AG04450 (cell line): ENCODE data around the gene IGFLR1. TPM values are rescaled to one million over a fixed set of nuclear protein-coding genes. Genes with fewer than 3 reads are reported as not detected.

ENCODE experiments used
- CTCF ChIA-PET: fragments of 300-600, 350-600 bp; formaldehyde crosslinking; extraction: SDS; loops from one replicate; lab custom pipeline; 2022; ENCODE audit warnings: antibody characterized with exemption, inconsistent platforms; lab: Charles Lee
- POLR2A ChIA-PET: fragments of 350-600 bp; formaldehyde crosslinking; extraction: SDS; loops from one replicate; lab custom pipeline; 2021; ENCODE audit warnings: antibody characterized with exemption, inconsistent platforms; lab: Yijun Ruan, JAX
- DNase-seq: peaks from one replicate; pipeline ENCODE4 v3.0.0-alpha.2; 2011; ENCODE audit warnings: low read depth, low spot score
- H3K27ac ChIP-seq: one replicate; pipeline ENCODE4 v1.5.1; 2012; ENCODE audit warnings: low read depth, low read length, control low read depth
- H3K27me3 ChIP-seq: one replicate; pipeline ENCODE4 v1.6.0; 2012; ENCODE audit warnings: low read length; ENCODE audit not compliant: control insufficient read depth, insufficient read depth
- H3K4me3 ChIP-seq: 2 replicates; pipeline ENCODE4 v1.5.1; 2011; ENCODE audit warnings: mild to moderate bottlenecking, low read depth, low read length, control low read depth
- H3K9me3 ChIP-seq: 2 replicates; pipeline ENCODE4 v1.5.1; 2012; ENCODE audit warnings: low read length; ENCODE audit not compliant: control insufficient read depth, insufficient read depth
- CTCF ChIP-seq: IDR thresholded peaks from 2 replicates; pipeline ENCODE4 v1.5.1; 2011; ENCODE audit warnings: low read depth, low read length, control low read depth, inconsistent platforms
- polyA plus RNA-seq: library from polyadenylated mRNA; depleted of rRNA; stranded (reverse); fragments of >200 nt; gene quantifications from 2 replicates; pipeline ENCODE4 v1.2.3, GENCODE V29; 2011

Gene IGFLR1
- polyA plus RNA-seq, 1 experiment = 1.3 TPM

DNA sequence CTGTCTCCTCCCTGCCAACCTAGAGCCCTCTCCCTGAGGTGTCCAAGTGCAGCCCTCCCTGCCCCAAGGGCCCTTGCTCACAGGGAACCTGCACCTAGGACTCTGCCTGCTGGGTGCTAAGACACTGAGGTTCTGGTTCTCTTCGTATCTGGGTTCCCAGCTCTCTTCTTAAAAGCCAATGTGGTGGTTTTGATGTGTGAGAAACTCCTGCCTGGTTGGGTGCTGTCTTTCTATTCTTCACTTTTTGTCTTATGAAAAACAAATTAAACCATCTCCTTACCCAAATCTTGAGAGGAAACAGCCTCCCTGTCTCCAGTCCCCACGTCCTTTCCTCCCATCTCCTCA lies 28.8 kb downstream of the IGFLR1 start:
- TF ChIP-seq CTCF = no peak
- Histone ChIP-seq H3K27me3 (peaks cover 2% of the 10 kb centered on the region), H3K27ac (no peak overlapping the region), H3K9me3 (no peaks in the 10 kb centered on the region; the same call in 1 of the 2 replicates), H3K4me3 (no peak overlapping the region)
- POLR2A ChIA-PET = no interaction called here
- CTCF ChIA-PET = no interaction called here
- no peak for DNase-seq

DNA sequence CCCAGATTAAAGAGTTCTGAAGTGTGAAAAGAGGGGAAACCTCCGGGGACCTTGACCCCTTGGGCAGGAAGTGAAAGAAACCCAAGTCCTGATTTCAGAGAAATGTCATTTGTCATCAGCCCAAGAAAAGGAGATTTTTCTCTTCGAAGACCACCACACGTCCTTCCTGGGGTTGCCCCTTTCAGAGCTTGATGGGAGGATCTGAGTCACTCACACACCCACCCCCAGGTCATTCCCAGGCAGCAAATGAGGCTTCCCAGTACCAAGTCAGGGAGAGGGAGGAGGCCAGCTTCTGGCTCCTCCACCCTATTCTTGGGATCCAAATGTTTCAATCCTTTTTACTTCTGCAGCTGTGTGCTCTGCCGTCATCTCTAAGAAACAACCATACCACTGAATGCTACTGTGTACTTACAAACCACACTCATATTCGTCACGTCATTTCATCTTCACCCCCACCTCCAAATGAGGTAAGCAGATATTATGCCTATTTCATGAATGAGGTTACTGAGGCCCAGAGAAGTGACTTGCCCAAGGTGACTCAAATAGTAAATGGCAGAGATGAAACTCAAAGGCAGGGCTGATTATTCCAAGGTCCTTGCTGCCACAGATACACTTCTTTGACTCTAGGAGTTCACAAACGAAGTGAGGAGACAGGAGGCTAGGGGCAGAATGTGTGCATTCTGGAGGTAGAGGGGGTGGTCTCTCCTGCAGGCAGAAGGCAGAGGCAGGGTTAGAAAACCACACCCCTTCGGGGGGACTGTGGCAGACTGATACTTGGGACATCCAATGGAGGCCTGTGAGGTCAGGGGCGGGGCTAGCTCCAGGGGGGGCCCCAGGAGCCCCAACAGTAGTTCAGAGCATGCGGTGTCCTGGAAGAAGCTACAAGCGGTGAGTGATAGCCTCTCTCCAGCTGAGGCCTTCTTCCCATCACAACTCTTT lies 29.4 kb downstream of the IGFLR1 start:
- Histone ChIP-seq H3K9me3 (no peaks in the 10 kb centered on the region; the same call in 1 of the 2 replicates), H3K27me3 (peaks cover 2% of the 10 kb centered on the region), H3K27ac (no peak overlapping the region), H3K4me3 (no peak overlapping the region)
- ChIA-PET CTCF (interaction anchor here (1.5 kb wide), 1 partner anchor 19 kb away, joined by 4 read pairs; no protein-coding TSS in a partner anchor), POLR2A (interaction anchor here (0.6 kb wide), 3 partner anchors 166 to 504 kb away, joined by 3 to 4 read pairs (median 3); no protein-coding TSS in a partner anchor)
- no peak for DNase-seq
- TF ChIP-seq CTCF = no peak

DNA sequence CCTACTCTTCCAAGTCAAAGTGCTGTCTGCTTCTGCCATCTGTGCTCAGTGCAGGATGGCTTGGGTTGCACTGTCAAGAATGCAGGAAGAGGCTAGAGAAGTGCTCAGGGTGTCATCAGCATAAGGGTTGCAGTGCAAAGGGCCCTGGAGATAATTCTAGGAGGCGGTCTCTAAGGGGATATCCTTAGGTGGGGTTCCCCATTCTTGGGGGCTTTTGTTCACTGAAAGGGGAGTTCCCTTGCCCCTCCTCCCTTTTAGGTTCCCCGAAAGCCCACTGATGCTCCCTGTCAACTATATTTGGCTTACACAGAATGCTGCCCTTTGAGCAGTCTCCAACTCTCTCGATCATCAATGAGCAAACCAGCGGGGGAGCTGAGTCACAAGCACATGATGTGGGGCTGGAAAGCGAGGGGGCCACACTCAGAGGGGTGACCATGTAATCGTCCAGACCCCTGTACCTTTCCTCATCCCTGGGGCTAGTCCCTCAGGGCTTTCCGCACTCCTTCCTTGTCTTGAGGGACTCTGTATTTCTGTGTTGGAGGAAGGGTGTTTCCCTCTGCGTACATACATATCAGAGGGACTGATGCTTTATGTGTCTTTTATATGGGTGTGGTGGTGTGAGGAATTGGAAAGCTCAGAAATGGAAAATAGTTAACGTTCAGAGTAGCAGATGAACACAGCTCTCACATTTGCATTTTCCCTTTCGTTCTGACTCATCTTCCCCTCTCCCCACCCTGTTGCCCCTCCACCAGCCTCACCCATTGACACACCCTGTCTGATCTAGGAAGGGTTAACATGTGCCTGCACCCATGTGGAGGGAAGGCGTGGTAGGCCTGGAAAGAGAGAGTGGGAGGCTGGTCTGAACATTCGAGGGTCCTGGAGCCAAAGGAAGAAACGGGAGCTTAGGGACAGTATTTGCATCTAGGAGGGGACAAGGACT lies 31.2 kb downstream of the IGFLR1 start:
- CTCF ChIA-PET = interaction anchor here (0.6 to 1.5 kb wide), 3 partner anchors 18 to 114 kb away, joined by 4 to 7 read pairs (median 5); no protein-coding TSS in a partner anchor
- POLR2A ChIA-PET = no interaction called here
- Histone ChIP-seq H3K9me3 (no peaks in the 10 kb centered on the region; the same call in 1 of the 2 replicates), H3K27me3 (peaks cover 2% of the 10 kb centered on the region), H3K4me3 (no peak overlapping the region), H3K27ac (no peak overlapping the region)
- no peak for TF ChIP-seq CTCF
- no peak for DNase-seq

DNA sequence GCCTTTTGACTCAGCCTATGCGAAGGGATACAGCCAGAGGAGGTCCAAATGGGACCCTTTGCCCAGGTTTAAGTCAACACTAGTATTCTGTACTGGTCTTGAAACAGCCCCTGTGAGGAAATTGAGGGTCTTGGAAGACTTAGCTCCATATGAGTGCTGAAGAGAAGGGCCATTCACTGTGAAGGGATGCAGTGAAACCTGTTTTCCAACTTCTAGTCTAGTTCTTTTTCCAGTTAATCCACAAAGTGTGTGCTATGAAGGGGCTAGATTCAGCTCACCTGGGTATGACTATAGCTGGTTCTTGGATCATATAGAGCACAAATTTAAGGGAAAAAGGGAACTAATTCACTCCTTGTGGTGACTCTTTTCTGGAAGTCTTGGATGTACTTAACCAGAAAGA lies 33.9 kb downstream of the IGFLR1 start:
- no peak for TF ChIP-seq CTCF
- H3K9me3 ChIP-seq = peaks cover 4% of the 10 kb centered on the region; the same call in 1 of the 2 replicates
- no peak overlapping the region for H3K4me3 ChIP-seq
- H3K27me3 ChIP-seq = peaks cover 2% of the 10 kb centered on the region
- ChIA-PET POLR2A (no interaction called here), CTCF (interaction anchor here (1.2 kb wide), 1 partner anchor 15 kb away, joined by 9 read pairs; no protein-coding TSS in a partner anchor)
- no peak overlapping the region for H3K27ac ChIP-seq
- no peak for DNase-seq
